Measurements from ENCODE around the gene CXXC1. TPM values are rescaled to one million over a fixed set of nuclear protein-coding genes. Genes with fewer than 3 reads are reported as not detected.

The CXXC1 gene
- total and polyA plus RNA-seq, 2 of the 8 experiments (the other 6 are each of a cell fraction or from before 2014, with no cell fraction given): 73.3 to 136 TPM

GRCh38 chr18:50334546-50335152 is 47.2 kb upstream of the CXXC1 start:
- H3K36me3 ChIP-seq (ENCODE audit: control insufficient read depth in 2 of 4, insufficient read depth in 4 of 4, low read length in 3 of 4): no peaks in the 10 kb centered on the region
- H2BK20ac ChIP-seq (ENCODE audit: low read length): no peak overlapping the region
- no peak overlapping the region for H3K4ac ChIP-seq (replicated peaks; ENCODE audit: insufficient read length, low read depth, low read length)
- ChIA-PET POLR2A (ENCODE audit: partially characterized antibody) (no interaction called here), CTCF (ENCODE audit: partially characterized antibody) (no interaction called here)
- no peak overlapping the region for H3K27ac ChIP-seq (ENCODE audit: low read depth, low read length)
- no peak overlapping the region for H3K4me2 ChIP-seq (ENCODE audit: insufficient read depth in 1 of 2, low read depth in 2 of 2, low read length in 2 of 2)
- no peak overlapping the region for H3K4me3 ChIP-seq (ENCODE audit: extremely low read depth in 1 of 4, insufficient read depth in 2 of 4, low read depth in 3 of 4, low read length in 4 of 4)
- H3K9me3 ChIP-seq (ENCODE audit: insufficient read depth in 2 of 2, low read depth in 1 of 2, low read length in 1 of 2): no peaks in the 10 kb centered on the region
- H2BK5ac ChIP-seq (ENCODE audit: low read depth, low read length): no peak overlapping the region
- WGBS, 2 experiments (ENCODE audit: extremely low coverage in 1 of 2, insufficient coverage in 1 of 2, insufficient read length in 1 of 2, insufficient replicate concordance in 2 of 2, low coverage in 1 of 2, low lambda C conversion rate in 2 of 2, missing lambda C conversion rate in 1 of 2): 76% methylated on average over 7 of the region's 7 CpGs; no CpG with 5 or more reads in 1 of the 2 experiments
- H2AK5ac ChIP-seq (ENCODE audit: low read depth, low read length): no peak overlapping the region
- H3K27me3 ChIP-seq (replicated peaks in 1 of 4; ENCODE audit: control insufficient read depth in 3 of 4, extremely low read depth in 1 of 4, insufficient read depth in 3 of 4, low read length in 3 of 4): no peaks in the 10 kb centered on the region
- H2AFZ ChIP-seq (ENCODE audit: low read length): no peak overlapping the region
- H2BK120ac ChIP-seq (replicated peaks; ENCODE audit: low read depth, low read length): no peak overlapping the region
- H4K91ac ChIP-seq (replicated peaks; ENCODE audit: insufficient read length, low read length): no peak overlapping the region
- no peaks in the 10 kb centered on the region for H3K79me1 ChIP-seq (ENCODE audit: low read depth, low read length)
- H4K8ac ChIP-seq (ENCODE audit: extremely low read depth, insufficient read depth, low read length): no peak overlapping the region
- H4K5ac ChIP-seq (ENCODE audit: insufficient read length, low read depth, low read length): no peak overlapping the region
- no peak overlapping the region for H3K56ac ChIP-seq (replicated peaks; ENCODE audit: insufficient read length, low read depth, low read length)
- H3K4me1 ChIP-seq (replicated peaks in 1 of 4; ENCODE audit: control insufficient read depth in 3 of 4, insufficient read depth in 4 of 4, low read length in 3 of 4): no peaks in the 10 kb centered on the region
- no peak overlapping the region for H2BK12ac ChIP-seq (ENCODE audit: low read depth, low read length)
- H4K20me1 ChIP-seq (replicated peaks in 1 of 2; ENCODE audit: control insufficient read depth in 1 of 2, insufficient read depth in 2 of 2, low read length in 2 of 2): no peaks in the 10 kb centered on the region
- no peak overlapping the region for H3K14ac ChIP-seq (ENCODE audit: insufficient read length)
- H3K79me2 ChIP-seq (ENCODE audit: control insufficient read depth in 1 of 2, insufficient read depth in 2 of 2, low read length in 2 of 2): no peaks in the 10 kb centered on the region
- H2BK15ac ChIP-seq (ENCODE audit: low read length): no peak overlapping the region
- DNase-seq (ENCODE audit: low read depth in 1 of 2, low spot score in 2 of 2): no peak
- TF ChIP-seq FOSL1 (IDR thresholded peaks at IDR 0.05; ENCODE audit: insufficient read depth, low read depth, low read length): no peak
- TF ChIP-seq CTCF (IDR thresholded peaks at IDR 0.05; ENCODE audit: control extremely low read depth in 1 of 3, insufficient read depth in 1 of 3, low read depth in 1 of 3, low read length in 3 of 3): no peak
- no peak for FAIRE-seq
- no peaks in the 10 kb centered on the region; the same call in 1 of the 2 replicates for H3K23me2 ChIP-seq (ENCODE audit: low read depth, low read length)
- no peak overlapping the region for H3K9ac ChIP-seq (replicated peaks in 1 of 4; ENCODE audit: extremely low read depth in 1 of 4, low read depth in 3 of 4, low read length in 3 of 4)
- no peak overlapping the region for H3K18ac ChIP-seq (ENCODE audit: extremely low read depth, low read length)
- no peak overlapping the region for H3K23ac ChIP-seq (ENCODE audit: insufficient read length)

Measured in H1 (cell line).